H1 (cell line): ENCODE results near the gene CYTL1. TPM values are rescaled to one million over a fixed set of nuclear protein-coding genes. Genes with fewer than 3 reads are reported as not detected.

Source experiments
- CTCF ChIA-PET: fragments of 300-600 bp; sonication (Branson Sonifier 250); formaldehyde crosslinking; loops from one replicate; lab custom pipeline; 2021; ENCODE audit not compliant: partially characterized antibody; lab: Charles Lee
- POLR2A ChIA-PET: fragments of 300-600 bp; sonication (Branson Sonifier 250); formaldehyde crosslinking; loops from one replicate; lab custom pipeline; 2021; ENCODE audit warnings: inconsistent platforms; ENCODE audit not compliant: partially characterized antibody; lab: Charles Lee
- DNase-seq, 2 experiments: peaks; one replicate each; pipeline versions ENCODE4 v3.0.0 to v3.0.0-alpha.2; 2010 to 2022; ENCODE audit warnings: low spot score in 2 of 2, low read depth in 1 of 2, mixed read lengths in 1 of 2
- FAIRE-seq: peaks from 2 replicates; lab custom pipeline; 2011; peaks lifted over from hg19 to GRCh38; lab: Jason Lieb, UNC
- H2AFZ ChIP-seq: 2 replicates; pipeline ENCODE4 v1.8.1; 2012; ENCODE audit warnings: low read length, inconsistent platforms
- H2AK5ac ChIP-seq: 2 replicates; pipeline ENCODE4 v1.6.1; 2013; ENCODE audit warnings: low read depth, low read length
- H2BK120ac ChIP-seq: replicated peaks from 2 replicates; pipeline ENCODE3; 2013; ENCODE audit warnings: low read depth, low read length, inconsistent platforms
- H2BK12ac ChIP-seq: 2 replicates; pipeline ENCODE4 v1.6.1; 2013; ENCODE audit warnings: low read depth, low read length
- H2BK15ac ChIP-seq: 2 replicates; pipeline ENCODE4 v1.6.1; 2013; ENCODE audit warnings: low read length
- H2BK20ac ChIP-seq: 2 replicates; pipeline ENCODE4 v1.6.1; 2013; ENCODE audit warnings: low read length
- H2BK5ac ChIP-seq: 2 replicates; pipeline ENCODE4 v1.6.1; 2013; ENCODE audit warnings: low read depth, low read length
- H3K14ac ChIP-seq: 2 replicates; pipeline ENCODE4 v1.6.1; 2013; ENCODE audit warnings: inconsistent platforms; ENCODE audit not compliant: insufficient read length
- H3K18ac ChIP-seq: 2 replicates; pipeline ENCODE4 v1.6.1; 2013; ENCODE audit warnings: low read length; ENCODE audit errors: extremely low read depth
- H3K23ac ChIP-seq: 2 replicates; pipeline ENCODE4 v1.6.1; 2013; ENCODE audit warnings: inconsistent platforms; ENCODE audit not compliant: insufficient read length
- H3K23me2 ChIP-seq: 2 replicates; pipeline ENCODE4 v1.6.1; 2013; ENCODE audit warnings: low read depth, low read length
- H3K27ac ChIP-seq: 2 replicates; pipeline ENCODE4 v1.6.1; 2011; ENCODE audit warnings: low read depth, low read length, inconsistent platforms
- H3K27me3 ChIP-seq, 4 experiments: replicated peaks in 1 of 4; 1 replicate in 1 of 4; 2 replicates in 3 of 4; pipeline versions ENCODE4 v1.6.1 to v1.8.1; 2011 to 2013; ENCODE audit warnings: low read length in 3 of 4, mild to moderate bottlenecking in 3 of 4, inconsistent platforms in 2 of 4, mixed read lengths in 2 of 4, moderate library complexity in 1 of 4; ENCODE audit not compliant: control insufficient read depth in 3 of 4, insufficient read depth in 3 of 4; ENCODE audit errors: extremely low read depth in 1 of 4
- H3K36me3 ChIP-seq, 4 experiments: 2 replicates each; pipeline versions ENCODE4 v1.6.1 to v1.8.1; 2011 to 2013; ENCODE audit warnings: mild to moderate bottlenecking in 4 of 4, low read length in 3 of 4, moderate library complexity in 2 of 4, control low read depth in 1 of 4, inconsistent platforms in 1 of 4; ENCODE audit not compliant: insufficient read depth in 4 of 4, control insufficient read depth in 2 of 4
- H3K4ac ChIP-seq: replicated peaks from 2 replicates; pipeline ENCODE3; 2013; ENCODE audit warnings: low read length, low read depth, mixed read lengths, inconsistent platforms; ENCODE audit not compliant: insufficient read length
- H3K4me1 ChIP-seq, 4 experiments: replicated peaks in 1 of 4; 1 replicate in 1 of 4; 2 replicates in 3 of 4; pipeline versions ENCODE4 v1.6.1 to v1.8.1; 2011 to 2013; ENCODE audit warnings: low read length in 3 of 4, inconsistent platforms in 2 of 4, mixed read lengths in 1 of 4; ENCODE audit not compliant: insufficient read depth in 4 of 4, control insufficient read depth in 3 of 4
- H3K4me2 ChIP-seq, 2 experiments: 2 replicates each; pipeline versions ENCODE4 v1.6.1 to v1.8.1; 2011 to 2013; ENCODE audit warnings: low read depth in 2 of 2, low read length in 2 of 2, control low read depth in 1 of 2, inconsistent platforms in 1 of 2, mild to moderate bottlenecking in 1 of 2; ENCODE audit not compliant: insufficient read depth in 1 of 2
- H3K4me3 ChIP-seq, 4 experiments: fragments of 200-600, 300-600 bp in 1 of 4; sonication (generic), shearing (Covaris generic), sonication (Bioruptor Twin) in 1 of 4; 2 replicates each; pipeline versions ENCODE4 v1.5.1 to v1.8.1; 2011 to 2016; ENCODE audit warnings: low read length in 4 of 4, low read depth in 3 of 4, control low read depth in 2 of 4, inconsistent platforms in 2 of 4, mild to moderate bottlenecking in 2 of 4, mixed read lengths in 1 of 4, moderate library complexity in 1 of 4; ENCODE audit not compliant: insufficient read depth in 2 of 4; ENCODE audit errors: extremely low read depth in 1 of 4
- H3K56ac ChIP-seq: replicated peaks from 2 replicates; pipeline ENCODE3; 2013; ENCODE audit warnings: low read depth, mild to moderate bottlenecking, mixed read lengths, low read length, inconsistent platforms; ENCODE audit not compliant: insufficient read length
- H3K79me1 ChIP-seq: 2 replicates; pipeline ENCODE4 v1.6.1; 2013; ENCODE audit warnings: low read depth, low read length, control low read depth
- H3K79me2 ChIP-seq, 2 experiments: 2 replicates each; pipeline versions ENCODE4 v1.6.1 to v1.8.1; 2012 to 2013; ENCODE audit warnings: low read length in 2 of 2, mild to moderate bottlenecking in 2 of 2, inconsistent platforms in 1 of 2; ENCODE audit not compliant: insufficient read depth in 2 of 2, control insufficient read depth in 1 of 2
- H3K9ac ChIP-seq, 4 experiments: replicated peaks in 1 of 4; 1 replicate in 1 of 4; 2 replicates in 3 of 4; pipeline versions ENCODE4 v1.6.1 to v1.8.1; 2011 to 2013; ENCODE audit warnings: low read depth in 3 of 4, low read length in 3 of 4, control low read depth in 2 of 4, mild to moderate bottlenecking in 2 of 4, moderate library complexity in 2 of 4, inconsistent platforms in 1 of 4; ENCODE audit errors: extremely low read depth in 1 of 4
- H3K9me3 ChIP-seq, 2 experiments: 2 replicates each; pipeline versions ENCODE4 v1.6.1 to v1.8.1; 2012 to 2013; ENCODE audit warnings: mild to moderate bottlenecking in 2 of 2, moderate library complexity in 2 of 2, control low read depth in 1 of 2, inconsistent platforms in 1 of 2, low read depth in 1 of 2, low read length in 1 of 2, mixed read lengths in 1 of 2; ENCODE audit not compliant: insufficient read depth in 2 of 2
- H4K20me1 ChIP-seq, 2 experiments: replicated peaks in 1 of 2; 2 replicates each; pipeline versions ENCODE3 to v1.8.1; 2011 to 2013; ENCODE audit warnings: inconsistent platforms in 2 of 2, low read length in 2 of 2, mild to moderate bottlenecking in 1 of 2; ENCODE audit not compliant: insufficient read depth in 2 of 2, control insufficient read depth in 1 of 2
- H4K5ac ChIP-seq: 2 replicates; pipeline ENCODE4 v1.6.1; 2013; ENCODE audit warnings: low read length, low read depth, mixed read lengths, inconsistent platforms; ENCODE audit not compliant: insufficient read length
- H4K8ac ChIP-seq: 2 replicates; pipeline ENCODE4 v1.8.0; 2013; ENCODE audit warnings: mild to moderate bottlenecking, moderate library complexity, low read length, inconsistent platforms; ENCODE audit not compliant: insufficient read depth; ENCODE audit errors: extremely low read depth
- H4K91ac ChIP-seq: replicated peaks from 2 replicates; pipeline ENCODE3; 2013; ENCODE audit warnings: low read length, mixed read lengths, inconsistent platforms; ENCODE audit not compliant: insufficient read length
- CEBPB ChIP-seq: IDR thresholded peaks from 2 replicates; pipeline ENCODE4 v1.6.1; 2012; ENCODE audit warnings: low read depth, low read length
- CHD2 ChIP-seq: IDR thresholded peaks from 2 replicates; pipeline ENCODE4 v1.6.1; 2012; ENCODE audit warnings: low read length, improper control_type of control experiment
- KDM1A ChIP-seq: fragments of 200-600, 300-600 bp; sonication (generic); IDR thresholded peaks from 2 replicates; pipeline ENCODE4 v1.7.1; 2016; ENCODE audit warnings: mild to moderate bottlenecking, low read length, borderline replicate concordance
- WGBS, 2 experiments: shearing (Covaris generic) in 1 of 2; methylation state at CpG; one replicate each; pipeline versions ENCODE4 v1.1.6 to v1.1.7; 2013 to 2015; ENCODE audit warnings: low lambda C conversion rate in 2 of 2, mixed read lengths in 2 of 2, inconsistent platforms in 1 of 2, low coverage in 1 of 2, missing lambda C conversion rate in 1 of 2; ENCODE audit not compliant: insufficient replicate concordance in 2 of 2, insufficient coverage in 1 of 2, insufficient read length in 1 of 2; ENCODE audit errors: extremely low coverage in 1 of 2, missing lambda C conversion rate in 1 of 2; 5-methylcytosine and 5-hydroxymethylcytosine counted together
- polyA plus RNA-seq, 7 experiments: library from polyadenylated mRNA; depleted of rRNA in 3 of 7; stranded (reverse) in 5 of 7; unstranded in 2 of 7; fragments of >200 nt in 5 of 7; fragments of 200-250 nt in 2 of 7; gene quantifications; 1 replicate in 5 of 7; 2 replicates in 1 of 7; 4 replicates in 1 of 7; pipeline versions ENCODE4 v1.2.1 to v1.2.3, GENCODE V29; 2011 to 2013; ENCODE audit warnings: missing spikeins in 2 of 7, mixed read lengths in 2 of 7
- total RNA-seq: library from RNA; stranded (reverse); fragmentation: NEBNext Ultra II Directional; extraction: Animal tissue kit (Norgen Biotek cat#: 25700); gene quantifications from 2 replicates; pipeline ENCODE4 v1.2.1, GENCODE V29; 2021

The CYTL1 gene
- total and polyA plus RNA-seq, 2 of the 8 experiments (the other 6 are each of a cell fraction or from before 2014, with no cell fraction given), result 8.6 to 9.8 TPM

DNA sequence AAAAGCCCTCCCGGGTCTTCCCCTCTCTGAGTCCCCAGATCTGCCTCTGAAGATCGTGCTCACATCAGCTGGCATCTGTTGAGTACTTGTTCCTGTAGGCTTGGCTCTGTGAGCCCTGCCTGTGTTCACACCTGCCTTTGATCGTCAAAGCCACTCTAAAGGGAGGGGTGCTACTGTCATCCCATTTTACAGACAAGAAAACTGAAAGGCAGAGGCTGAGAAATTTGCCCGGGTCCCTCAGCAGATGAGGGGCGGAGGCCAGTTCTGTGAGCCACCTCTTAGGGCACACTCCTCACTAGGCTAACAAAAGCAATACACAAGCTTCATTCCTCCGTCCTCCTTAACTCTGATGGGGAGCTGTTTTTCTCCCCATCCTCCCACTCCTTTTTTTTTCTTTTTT is 655 bp downstream of the CYTL1 start:
- Histone ChIP-seq H3K14ac (no peak overlapping the region), H3K79me2 (no peaks in the 10 kb centered on the region), H2AK5ac (no peak overlapping the region), H4K5ac (no peak overlapping the region), H2BK5ac (no peak overlapping the region), H3K9ac (no peak overlapping the region), H3K27me3 (peaks cover 0 to 3% (median 0%) of the 10 kb centered on the region in 4 experiments; a peak in 1 of 7 replicates), H3K27ac (no peak overlapping the region), H2BK15ac (no peak overlapping the region), H2BK120ac (no peak overlapping the region), H3K4me2 (peak overlapping the region; percentile 64; a peak in 3 of 4 replicates), H3K18ac (no peak overlapping the region), H3K4ac (no peak overlapping the region), H2BK12ac (0 out of 2 replicates have a peak overlapping the region, but pooled peaks have one; percentile 11), H3K23ac (no peak overlapping the region), H3K36me3 (no peaks in the 10 kb centered on the region), H3K79me1 (no peaks in the 10 kb centered on the region), H3K9me3 (no peaks in the 10 kb centered on the region), H4K91ac (no peak overlapping the region), H3K23me2 (no peaks in the 10 kb centered on the region; the same call in none of the 2 replicates), H3K4me3 (peak overlapping the region in 1 of 4 experiments; percentile 60; a peak in 1 of 8 replicates), H3K4me1 (peaks cover 0 to 7% (median 2%) of the 10 kb centered on the region in 4 experiments; a peak in 3 of 7 replicates), H3K56ac (no peak overlapping the region), H2AFZ (no peak overlapping the region), H4K8ac (no peak overlapping the region), H2BK20ac (no peak overlapping the region), H4K20me1 (no peaks in the 10 kb centered on the region)
- FAIRE-seq, result no peak
- POLR2A ChIA-PET, result no interaction called here
- WGBS, 2 experiments, result 60% methylated on average over 6 of the region's 6 CpGs; no CpG with 5 or more reads in 1 of the 2 experiments
- no peak for DNase-seq
- CTCF ChIA-PET, result interaction anchor here (1.0 to 1.2 kb wide), 2 partner anchors 18 to 33 kb away, joined by 3 to 4 read pairs; no protein-coding TSS in a partner anchor
- no peak for TF ChIP-seq CHD2
- peak; percentile 68; the same call in 1 of the 2 replicates for TF ChIP-seq KDM1A
- TF ChIP-seq CEBPB, result no peak
